GM12864 (cell line): ENCODE data around the gene RAD9A.

ENCODE experiments used
- DNase-seq: peaks from one replicate; pipeline ENCODE4 v3.0.0-alpha.2; 2011; ENCODE audit warnings: low read depth
- H3K4me3 ChIP-seq: 2 replicates; pipeline ENCODE4 v1.5.1; 2011; ENCODE audit warnings: mild to moderate bottlenecking, low read depth, low read length, control low read depth
- CTCF ChIP-seq: IDR thresholded peaks from 2 replicates; pipeline ENCODE4 v1.5.1; 2011; ENCODE audit warnings: low read depth, mild to moderate bottlenecking, moderate library complexity, low read length, control low read depth, inconsistent platforms; ENCODE audit errors: missing control alignments

Gene RAD9A

GRCh38 chr11:67418476-67419281, 26.9 kb downstream of the RAD9A start:
- no peak overlapping the region for H3K4me3 ChIP-seq
- no peak for TF ChIP-seq CTCF
- DNase-seq, result no peak

- TF ChIP-seq CTCF, result no peak
- H3K4me3 ChIP-seq, result no peak overlapping the region
- DNase-seq, result no peak
Measured at GRCh38 chr11:67419325-67420049, 27.7 kb downstream of the RAD9A start.

GRCh38 chr11:67420147-67420645, 28.4 kb downstream of the RAD9A start:
- DNase-seq, result no peak
- peak overlapping the region; percentile 55; the same call in 1 of the 2 replicates for H3K4me3 ChIP-seq
- no peak for TF ChIP-seq CTCF

GRCh38 chr11:67420646-67421429, 29.1 kb downstream of the RAD9A start:
- no peak for TF ChIP-seq CTCF
- peak overlapping the region; percentile 55 for H3K4me3 ChIP-seq
- no peak for DNase-seq

- peak overlapping the region; percentile 39 for H3K4me3 ChIP-seq
- no peak for TF ChIP-seq CTCF
- no peak for DNase-seq
Measured at GRCh38 chr11:67421430-67422031, 29.7 kb downstream of the RAD9A start.

GRCh38 chr11:67422891-67423290, 31.1 kb downstream of the RAD9A start:
- no peak for TF ChIP-seq CTCF
- no peak for DNase-seq

More at GRCh38 chr11:67422891-67423290, 31.1 kb downstream of the RAD9A start:
- H3K4me3 ChIP-seq, result no peak overlapping the region
